ENCODE measurements around the gene PAWR. TPM values are rescaled to one million over a fixed set of nuclear protein-coding genes. Genes with fewer than 3 reads are reported as not detected.
A peak's percentile ranks its signal among the peaks of the same experiment; 100 is the strongest.
"Not testable (repeated sequence)": the region's sequence is repeated elsewhere in the genome, so short reads cannot be mapped to it uniquely, and the experiment has no call there.

Gene PAWR
- total RNA-seq, 1 donor from 2014 or later, result 69.2 TPM

DNA sequence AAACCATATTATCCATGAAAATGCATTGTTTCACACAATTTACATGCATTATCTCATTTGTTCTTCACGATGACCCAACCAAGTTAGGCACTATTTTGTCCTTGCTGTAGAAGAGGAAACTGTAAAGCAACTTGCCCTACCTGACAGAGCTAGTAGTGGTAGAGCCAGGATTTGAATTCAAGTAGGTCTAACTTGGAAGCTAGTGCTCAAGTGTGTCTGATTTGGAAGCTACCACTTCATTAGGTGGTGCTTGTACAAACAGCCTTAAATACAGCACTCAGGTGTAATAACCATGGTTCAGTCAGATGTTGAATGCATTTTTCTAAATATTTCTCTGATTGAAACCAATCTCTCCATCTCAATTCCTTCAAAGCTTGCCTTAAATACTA is 123.6 kb downstream of the PAWR start:
- Histone ChIP-seq H3K27me3 (ENCODE audit: control insufficient read depth, insufficient read depth, low read length) (no peaks in the 10 kb centered on the region), H3K4me3 (ENCODE audit: low read depth, low read length) (no peak overlapping the region), H3K36me3 (ENCODE audit: control insufficient read depth, insufficient read depth, low read length) (peaks cover 7% of the 10 kb centered on the region)
- TF ChIP-seq, protein P1, sequence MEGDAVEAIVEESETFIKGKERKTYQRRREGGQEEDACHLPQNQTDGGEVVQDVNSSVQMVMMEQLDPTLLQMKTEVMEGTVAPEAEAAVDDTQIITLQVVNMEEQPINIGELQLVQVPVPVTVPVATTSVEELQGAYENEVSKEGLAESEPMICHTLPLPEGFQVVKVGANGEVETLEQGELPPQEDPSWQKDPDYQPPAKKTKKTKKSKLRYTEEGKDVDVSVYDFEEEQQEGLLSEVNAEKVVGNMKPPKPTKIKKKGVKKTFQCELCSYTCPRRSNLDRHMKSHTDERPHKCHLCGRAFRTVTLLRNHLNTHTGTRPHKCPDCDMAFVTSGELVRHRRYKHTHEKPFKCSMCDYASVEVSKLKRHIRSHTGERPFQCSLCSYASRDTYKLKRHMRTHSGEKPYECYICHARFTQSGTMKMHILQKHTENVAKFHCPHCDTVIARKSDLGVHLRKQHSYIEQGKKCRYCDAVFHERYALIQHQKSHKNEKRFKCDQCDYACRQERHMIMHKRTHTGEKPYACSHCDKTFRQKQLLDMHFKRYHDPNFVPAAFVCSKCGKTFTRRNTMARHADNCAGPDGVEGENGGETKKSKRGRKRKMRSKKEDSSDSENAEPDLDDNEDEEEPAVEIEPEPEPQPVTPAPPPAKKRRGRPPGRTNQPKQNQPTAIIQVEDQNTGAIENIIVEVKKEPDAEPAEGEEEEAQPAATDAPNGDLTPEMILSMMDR (IDR thresholded peaks at IDR 0.05; ENCODE audit: insufficient read depth, low read length, severe bottlenecking), result no peak
- FAIRE-seq, result no peak
- peak; percentile 9 for DNase-seq (ENCODE audit: low read depth)

DNA sequence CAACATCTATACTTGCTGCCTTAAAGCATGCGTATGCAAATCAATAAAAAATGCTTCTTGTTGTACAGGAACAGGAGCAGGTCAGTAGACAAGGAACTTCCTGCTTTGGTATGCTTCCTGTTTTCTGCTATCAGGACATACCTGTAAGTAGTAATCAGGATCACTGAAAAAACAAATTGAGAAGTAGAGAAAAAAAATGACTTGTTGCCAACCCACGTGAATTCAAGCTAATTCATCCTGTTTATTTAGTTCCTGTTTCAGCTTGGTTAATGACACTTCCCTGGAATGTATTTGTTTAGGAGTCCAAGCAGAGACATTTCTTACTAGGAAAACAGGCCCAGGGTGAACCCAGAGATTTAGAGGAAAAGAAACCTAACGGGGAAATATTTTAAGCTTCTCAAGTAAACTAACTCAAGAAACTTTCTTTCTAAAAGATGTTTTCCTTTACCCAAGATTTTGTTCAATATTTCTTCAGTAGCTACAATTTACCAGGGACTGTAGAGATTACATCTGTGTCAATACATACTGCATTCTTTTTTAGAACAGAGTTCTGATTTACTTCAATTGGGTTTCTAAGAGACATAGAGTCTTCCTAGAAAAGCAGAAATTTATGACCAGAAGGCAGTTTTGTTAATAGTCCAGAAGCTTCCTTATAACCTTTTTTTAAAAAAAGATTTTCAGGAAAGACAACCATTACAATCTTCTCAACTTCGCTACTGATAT is 124.2 kb downstream of the PAWR start:
- TF ChIP-seq, protein P1 (IDR thresholded peaks at IDR 0.05; ENCODE audit: insufficient read depth, low read length, severe bottlenecking), result no peak
- peaks cover 7% of the 10 kb centered on the region for H3K36me3 ChIP-seq (ENCODE audit: control insufficient read depth, insufficient read depth, low read length)
- FAIRE-seq, result no peak
- peak; percentile 93 for DNase-seq (ENCODE audit: low read depth)
- H3K27me3 ChIP-seq (ENCODE audit: control insufficient read depth, insufficient read depth, low read length), result no peaks in the 10 kb centered on the region
- no peak overlapping the region for H3K4me3 ChIP-seq (ENCODE audit: low read depth, low read length)

DNA sequence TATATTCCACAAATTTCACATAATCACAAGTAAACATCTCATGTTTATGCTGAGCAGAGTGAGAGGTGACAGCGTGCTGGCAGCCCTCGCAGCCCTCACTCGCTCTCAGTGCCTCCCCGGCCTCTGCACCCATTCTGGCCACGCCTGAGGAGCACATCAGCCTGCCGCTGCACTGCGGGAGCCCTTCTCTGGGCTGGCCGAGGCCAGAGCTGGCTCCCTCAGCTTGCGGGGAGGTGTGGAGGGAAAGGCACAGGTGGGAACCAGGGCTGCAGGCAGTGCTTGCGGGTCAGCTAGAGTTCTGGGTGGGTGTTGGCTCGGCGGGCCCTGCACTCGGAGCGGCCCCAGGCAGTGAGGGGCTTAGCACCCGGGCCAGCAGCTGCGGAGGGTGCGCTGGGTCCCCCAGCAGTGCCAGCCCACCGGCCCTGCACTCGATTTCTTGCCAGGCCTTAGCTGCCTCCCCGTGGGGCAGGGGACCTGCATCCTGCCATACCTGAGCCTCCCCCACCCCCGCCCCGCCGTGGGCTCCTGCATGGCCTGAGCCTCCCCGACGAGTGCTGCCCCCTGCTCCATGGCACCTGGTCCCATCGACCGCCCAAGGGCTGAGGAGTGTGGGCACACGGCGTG is 125.9 kb downstream of the PAWR start:
- H3K36me3 ChIP-seq (ENCODE audit: control insufficient read depth, insufficient read depth, low read length); DNase-seq (ENCODE audit: low read depth); H3K27me3 ChIP-seq (ENCODE audit: control insufficient read depth, insufficient read depth, low read length); FAIRE-seq; H3K4me3 ChIP-seq (ENCODE audit: low read depth, low read length): not testable (repeated sequence)

DNA sequence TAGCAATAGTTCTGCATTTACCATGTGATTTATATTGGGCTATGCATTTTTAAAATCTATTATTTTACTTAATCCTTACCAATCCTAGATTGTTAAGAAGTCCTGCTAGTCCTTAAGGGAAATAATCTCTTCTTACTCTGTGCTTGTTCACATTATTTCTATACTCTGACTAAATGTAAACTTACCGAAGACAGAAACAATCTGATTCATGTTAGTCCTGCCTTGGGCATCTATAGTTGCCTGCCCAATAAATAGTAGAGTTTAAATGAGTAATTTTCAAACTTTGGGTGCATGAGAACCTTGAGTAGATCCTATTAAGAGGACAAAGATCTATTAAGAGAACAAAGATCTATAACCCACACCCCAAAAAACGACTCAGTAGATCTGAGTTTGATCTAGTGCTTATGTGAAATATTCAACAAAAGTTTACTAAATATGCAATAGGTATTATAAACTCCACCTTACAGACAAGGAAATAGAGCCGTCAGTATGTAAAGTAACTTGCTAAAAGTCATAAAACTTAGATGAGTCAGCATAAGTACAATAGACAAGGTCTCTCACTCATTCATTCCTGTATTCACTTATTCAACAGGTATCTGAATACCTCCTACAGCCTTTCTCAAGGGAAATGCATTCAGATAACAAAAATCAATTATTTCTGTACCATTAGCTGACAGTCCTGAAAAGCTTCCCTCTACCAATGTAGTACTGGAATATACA is 127.6 kb downstream of the PAWR start:
- DNase-seq (ENCODE audit: low read depth) (peak; percentile 26), FAIRE-seq (no peak)
- Histone ChIP-seq H3K36me3 (ENCODE audit: control insufficient read depth, insufficient read depth, low read length) (peaks cover 2% of the 10 kb centered on the region), H3K4me3 (ENCODE audit: low read depth, low read length) (no peak overlapping the region), H3K27me3 (ENCODE audit: control insufficient read depth, insufficient read depth, low read length) (no peaks in the 10 kb centered on the region)
- TF ChIP-seq, protein P1 (IDR thresholded peaks at IDR 0.05; ENCODE audit: insufficient read depth, low read length, severe bottlenecking), result no peak

DNA sequence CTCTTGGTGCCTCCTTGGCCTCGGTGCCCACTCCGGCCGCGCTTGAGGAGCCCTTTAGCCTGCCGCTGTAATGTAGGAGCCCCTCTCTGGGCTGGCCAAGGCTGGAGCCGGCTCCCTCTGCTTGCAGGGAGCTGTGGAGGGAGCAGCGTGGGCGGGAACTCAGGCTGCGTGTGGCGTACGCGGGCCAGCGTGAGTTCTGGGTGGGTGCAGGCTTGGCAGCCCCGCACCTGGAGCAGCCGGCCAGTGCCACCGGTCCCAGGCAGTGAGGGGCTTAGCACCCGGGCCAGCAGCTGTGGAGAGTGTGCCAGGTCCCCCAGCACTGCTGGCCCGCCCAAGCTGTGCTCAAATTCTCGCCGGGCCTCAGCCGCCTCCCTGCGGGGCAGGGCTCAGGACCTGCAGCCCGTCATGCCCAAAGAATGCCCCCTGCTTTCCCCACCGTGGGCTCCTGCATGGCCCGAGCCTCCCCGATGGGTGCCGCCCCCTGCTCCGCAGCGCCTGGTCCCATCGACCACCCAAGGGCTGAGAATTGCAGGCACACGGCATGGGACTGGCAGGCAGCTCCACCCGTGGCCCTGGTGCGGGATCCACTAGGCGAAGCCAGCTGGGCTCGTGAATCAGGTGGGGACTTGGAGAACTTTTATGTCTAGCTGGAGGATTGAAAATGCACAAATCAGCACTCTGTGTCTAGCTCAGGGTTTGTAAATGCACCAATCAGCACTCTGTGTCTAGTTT is 129.2 kb downstream of the PAWR start:
- FAIRE-seq, result no peak
- DNase-seq (ENCODE audit: low read depth), result no peak
- TF ChIP-seq, protein P1 (IDR thresholded peaks at IDR 0.05; ENCODE audit: insufficient read depth, low read length, severe bottlenecking), result no peak
- H3K27me3 ChIP-seq (ENCODE audit: control insufficient read depth, insufficient read depth, low read length), result no peaks in the 10 kb centered on the region
- H3K4me3 ChIP-seq (ENCODE audit: low read depth, low read length), result no peak overlapping the region
- peaks cover 2% of the 10 kb centered on the region for H3K36me3 ChIP-seq (ENCODE audit: control insufficient read depth, insufficient read depth, low read length)
